Measurements from ENCODE around the gene PLAAT2.

GRCh38 chr11:63532799-63533475, 30.2 kb downstream of the PLAAT2 start:
- no peak for TF ChIP-seq ZNF8 (CRISPR knock-in tag; IDR thresholded peaks at IDR 0.05)
- no peak for TF ChIP-seq TOX (CRISPR knock-in tag; IDR thresholded peaks at IDR 0.05; ENCODE audit: borderline replicate concordance)
- no peak for TF ChIP-seq CSRNP3 (CRISPR knock-in tag; IDR thresholded peaks at IDR 0.05)
- no peak for TF ChIP-seq TSHZ2 (CRISPR knock-in tag; IDR thresholded peaks at IDR 0.05)
- TF ChIP-seq CREB5 (CRISPR knock-in tag; IDR thresholded peaks at IDR 0.05; ENCODE audit: low read depth), result no peak
